ENCODE measurements around the gene RCAN2. TPM values are rescaled to one million over a fixed set of nuclear protein-coding genes. Genes with fewer than 3 reads are reported as not detected.

RCAN2 gene
- total RNA-seq, 4 donors from 2014 or later = 28.7 to 79.1 (median 36.3) TPM

DNA sequence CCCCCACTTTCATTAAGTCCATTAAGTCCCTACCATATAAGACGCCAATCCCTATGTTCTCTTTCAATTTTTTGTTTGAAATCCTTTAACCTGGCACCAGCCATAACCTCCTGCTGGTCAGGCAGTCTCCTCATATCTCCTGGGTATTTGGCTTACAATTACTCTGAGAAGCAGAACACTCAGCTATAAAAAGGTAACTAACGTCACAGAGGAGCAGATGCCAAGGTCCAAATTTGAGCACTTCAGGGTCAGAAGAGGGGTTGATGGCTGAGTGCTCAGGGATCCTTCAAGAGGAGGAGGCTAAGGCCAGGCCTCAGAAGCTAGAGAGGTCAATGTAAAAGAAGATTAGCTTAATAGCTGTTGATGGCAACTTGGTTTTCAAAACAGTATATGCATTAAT lies 22.3 kb upstream of the RCAN2 start:
- TF ChIP-seq EP300 (IDR thresholded peaks at IDR 0.05) = no peak
- TF ChIP-seq POLR2A (IDR thresholded peaks at IDR 0.05; ENCODE audit: low read depth) = no peak
- TF ChIP-seq POLR2AphosphoS5 (IDR thresholded peaks at IDR 0.05) = no peak
- TF ChIP-seq, protein P1, sequence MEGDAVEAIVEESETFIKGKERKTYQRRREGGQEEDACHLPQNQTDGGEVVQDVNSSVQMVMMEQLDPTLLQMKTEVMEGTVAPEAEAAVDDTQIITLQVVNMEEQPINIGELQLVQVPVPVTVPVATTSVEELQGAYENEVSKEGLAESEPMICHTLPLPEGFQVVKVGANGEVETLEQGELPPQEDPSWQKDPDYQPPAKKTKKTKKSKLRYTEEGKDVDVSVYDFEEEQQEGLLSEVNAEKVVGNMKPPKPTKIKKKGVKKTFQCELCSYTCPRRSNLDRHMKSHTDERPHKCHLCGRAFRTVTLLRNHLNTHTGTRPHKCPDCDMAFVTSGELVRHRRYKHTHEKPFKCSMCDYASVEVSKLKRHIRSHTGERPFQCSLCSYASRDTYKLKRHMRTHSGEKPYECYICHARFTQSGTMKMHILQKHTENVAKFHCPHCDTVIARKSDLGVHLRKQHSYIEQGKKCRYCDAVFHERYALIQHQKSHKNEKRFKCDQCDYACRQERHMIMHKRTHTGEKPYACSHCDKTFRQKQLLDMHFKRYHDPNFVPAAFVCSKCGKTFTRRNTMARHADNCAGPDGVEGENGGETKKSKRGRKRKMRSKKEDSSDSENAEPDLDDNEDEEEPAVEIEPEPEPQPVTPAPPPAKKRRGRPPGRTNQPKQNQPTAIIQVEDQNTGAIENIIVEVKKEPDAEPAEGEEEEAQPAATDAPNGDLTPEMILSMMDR (IDR thresholded peaks at IDR 0.05) = no peak
- H3K4me1 ChIP-seq = peaks cover 25 to 57% (median 38%) of the 10 kb centered on the region in 4 donors
- H3K27me3 ChIP-seq = no peaks in the 10 kb centered on the region
- no peak for DNase-seq (ENCODE audit: extremely low spot score)
- 76% methylated on average over 2 of the region's 2 CpGs for WGBS
- H3K9me3 ChIP-seq = no peaks in the 10 kb centered on the region
- peak overlapping the region in 1 of 4 donors; percentile 16 for H3K27ac ChIP-seq (replicated peaks in 1 of 4)
- H3K4me3 ChIP-seq = no peak overlapping the region
- H3K36me3 ChIP-seq = no peaks in the 10 kb centered on the region
- intact Hi-C loops (cut with DNase I) = no loop called here

- Histone ChIP-seq H3K4me3 (no peak overlapping the region), H3K27me3 (no peaks in the 10 kb centered on the region), H3K36me3 (no peaks in the 10 kb centered on the region), H3K9me3 (no peaks in the 10 kb centered on the region), H3K4me1 (peaks cover 16 to 56% (median 34%) of the 10 kb centered on the region in 4 donors), H3K27ac (replicated peaks in 1 of 4) (peak overlapping the region; percentile 28 to 52 (median 48))
- intact Hi-C loops (cut with DNase I) = no loop called here
- WGBS = 79% methylated on average over 7 of the region's 7 CpGs
- DNase-seq (ENCODE audit: extremely low spot score) = no peak
- no peak for TF ChIP-seq EP300 (IDR thresholded peaks at IDR 0.05)
- TF ChIP-seq POLR2AphosphoS5 (IDR thresholded peaks at IDR 0.05) = no peak
- no peak for TF ChIP-seq POLR2A (IDR thresholded peaks at IDR 0.05; ENCODE audit: low read depth)
- TF ChIP-seq, protein P1 (IDR thresholded peaks at IDR 0.05) = no peak
Measured at GRCh38 chr6:46511320-46511719, 20.1 kb upstream of the RCAN2 start.

- H3K4me1 ChIP-seq = peaks cover 16 to 62% (median 34%) of the 10 kb centered on the region in 4 donors
- H3K36me3 ChIP-seq = no peaks in the 10 kb centered on the region
- H3K9me3 ChIP-seq = no peaks in the 10 kb centered on the region
- DNase-seq (ENCODE audit: extremely low spot score) = no peak
- intact Hi-C loops (cut with DNase I) = no loop called here
- TF ChIP-seq POLR2AphosphoS5 (IDR thresholded peaks at IDR 0.05) = peak in 1 of 2 donors; percentile 6
- TF ChIP-seq POLR2A (IDR thresholded peaks at IDR 0.05; ENCODE audit: low read depth) = no peak
- no peak overlapping the region for H3K4me3 ChIP-seq
- H3K27ac ChIP-seq (replicated peaks in 1 of 4) = peak overlapping the region; percentile 28 to 52 (median 48)
- no peaks in the 10 kb centered on the region for H3K27me3 ChIP-seq
Measured at GRCh38 chr6:46510651-46511050, 19.4 kb upstream of the RCAN2 start.

DNA sequence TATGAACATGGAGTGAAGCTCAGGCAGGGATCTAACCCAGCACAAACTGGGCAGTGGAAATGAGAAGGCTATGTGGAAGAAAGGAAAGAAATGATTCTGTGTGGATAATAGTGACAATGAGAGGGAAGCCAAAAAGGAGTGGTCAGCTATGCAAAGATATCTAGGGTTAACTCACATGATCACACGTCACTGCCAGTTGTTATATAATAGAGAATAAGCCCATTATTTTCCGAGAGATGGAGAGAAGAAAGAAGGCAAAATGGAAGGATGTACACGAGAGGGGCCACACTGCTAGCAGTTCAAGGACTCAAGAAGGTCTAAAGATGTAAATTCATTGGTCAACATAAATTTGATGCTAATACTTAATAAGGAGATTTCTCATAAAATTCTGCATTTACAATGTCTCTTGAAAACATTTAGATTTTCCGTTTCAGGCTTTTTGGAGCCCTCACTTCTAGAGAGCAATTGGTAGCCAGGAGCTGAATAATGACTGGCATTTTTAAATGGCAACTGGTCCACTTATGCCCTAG lies 18.8 kb upstream of the RCAN2 start:
- H3K27ac ChIP-seq (replicated peaks in 1 of 4) = peak overlapping the region; percentile 28 to 52 (median 48)
- 70% methylated on average over 4 of the region's 4 CpGs for WGBS
- no peak overlapping the region for H3K4me3 ChIP-seq
- H3K4me1 ChIP-seq = peaks cover 16 to 65% (median 34%) of the 10 kb centered on the region in 4 donors
- TF ChIP-seq POLR2A (IDR thresholded peaks at IDR 0.05; ENCODE audit: low read depth) (no peak), EP300 (IDR thresholded peaks at IDR 0.05) (no peak), POLR2AphosphoS5 (IDR thresholded peaks at IDR 0.05) (no peak)
- TF ChIP-seq, protein P1 (IDR thresholded peaks at IDR 0.05) = no peak
- no peaks in the 10 kb centered on the region for H3K9me3 ChIP-seq
- intact Hi-C loops (cut with DNase I) = no loop called here
- H3K36me3 ChIP-seq = no peaks in the 10 kb centered on the region
- DNase-seq (ENCODE audit: extremely low spot score) = no peak
- no peaks in the 10 kb centered on the region for H3K27me3 ChIP-seq

DNA sequence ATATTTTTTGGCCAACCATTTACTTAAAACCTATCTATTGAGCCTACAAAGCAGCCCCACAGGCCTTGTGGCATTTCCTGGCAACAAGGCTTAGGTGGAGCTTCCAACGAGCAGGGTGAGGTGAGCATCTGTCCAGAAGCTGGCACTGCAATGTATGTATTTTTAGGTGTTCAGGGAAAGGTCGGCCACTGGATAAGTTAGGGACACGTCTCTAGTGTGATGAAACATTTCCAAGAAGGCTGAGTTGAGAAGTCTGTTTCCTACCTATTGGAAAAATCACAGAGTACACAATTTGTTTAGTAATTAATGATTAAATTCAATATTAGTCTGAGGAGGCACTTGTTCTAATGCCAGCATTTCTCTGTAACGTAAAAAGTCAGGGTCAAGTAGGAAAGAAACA lies 17.8 kb upstream of the RCAN2 start:
- no peak overlapping the region for H3K4me3 ChIP-seq
- H3K36me3 ChIP-seq = no peaks in the 10 kb centered on the region
- intact Hi-C loops (cut with DNase I) = no loop called here
- H3K27me3 ChIP-seq = no peaks in the 10 kb centered on the region
- peaks cover 16 to 65% (median 34%) of the 10 kb centered on the region in 4 donors for H3K4me1 ChIP-seq
- DNase-seq (ENCODE audit: extremely low spot score) = no peak
- WGBS = 59% methylated on average over 4 of the region's 4 CpGs
- no peaks in the 10 kb centered on the region for H3K9me3 ChIP-seq
- peak overlapping the region in 2 of 4 donors; percentile 4 to 49 for H3K27ac ChIP-seq (replicated peaks in 1 of 4)
- TF ChIP-seq POLR2AphosphoS5 (IDR thresholded peaks at IDR 0.05) (no peak), EP300 (IDR thresholded peaks at IDR 0.05) (no peak)

GRCh38 chr6:46507426-46507825 lies 16.2 kb upstream of the RCAN2 start:
- intact Hi-C loops (cut with DNase I) = no loop called here
- H3K4me1 ChIP-seq = peaks cover 16 to 64% (median 35%) of the 10 kb centered on the region in 4 donors
- no peak overlapping the region for H3K27ac ChIP-seq (replicated peaks in 1 of 4)
- TF ChIP-seq EP300 (IDR thresholded peaks at IDR 0.05) (no peak), POLR2A (IDR thresholded peaks at IDR 0.05; ENCODE audit: low read depth) (no peak), POLR2AphosphoS5 (IDR thresholded peaks at IDR 0.05) (no peak)
- TF ChIP-seq, protein P1 (IDR thresholded peaks at IDR 0.05) = no peak
- no peaks in the 10 kb centered on the region for H3K9me3 ChIP-seq
- no peaks in the 10 kb centered on the region for H3K36me3 ChIP-seq
- no peak overlapping the region for H3K4me3 ChIP-seq
- no peak for DNase-seq (ENCODE audit: extremely low spot score)
- no peaks in the 10 kb centered on the region for H3K27me3 ChIP-seq

All from esophagus muscularis mucosa (tissue), 4 donors.